Measurements from ENCODE around the gene TRIM77.
"Not testable (repeated sequence)": the region's sequence is repeated elsewhere in the genome, so short reads cannot be mapped to it uniquely, and the experiment has no call there.

TRIM77 gene

GRCh38 chr11:89709999-89710398 lies at the start of gene TRIM77:
Gene TRIM77, plus strand, starts transcription at chr11:89710299. Its CDS starts 0 bp downstream, at chr11:89710299.
- not testable (repeated sequence) for DNase-seq

- DNase-seq, result no peak
These were observed 43.1 kb upstream of the TRIM77 start for GRCh38 chr11:89667001-89667400.

- DNase-seq, result not testable (repeated sequence)
These were observed 41.9 kb upstream of the TRIM77 start for GRCh38 chr11:89668158-89668557.

- not testable (repeated sequence) for DNase-seq
These were observed 40.5 kb upstream of the TRIM77 start for GRCh38 chr11:89669586-89669985.

- not testable (repeated sequence) for DNase-seq
These were observed 40.0 kb upstream of the TRIM77 start for GRCh38 chr11:89669993-89670669.

- not testable (repeated sequence) for DNase-seq
These were observed 37.6 kb upstream of the TRIM77 start for GRCh38 chr11:89672547-89672946.

- DNase-seq, result not testable (repeated sequence)
These were observed 36.7 kb upstream of the TRIM77 start for GRCh38 chr11:89673380-89673779.

GRCh38 chr11:89675383-89675782 lies 34.7 kb upstream of the TRIM77 start:
- DNase-seq, result not testable (repeated sequence)

GRCh38 chr11:89675948-89676347 lies 34.2 kb upstream of the TRIM77 start:
- DNase-seq, result not testable (repeated sequence)

- not testable (repeated sequence) for DNase-seq
These were observed 3.0 kb upstream of the TRIM77 start for GRCh38 chr11:89707080-89707479.

GRCh38 chr11:89724866-89725498 lies 14.9 kb downstream of the TRIM77 start:
- DNase-seq, result not testable (repeated sequence)

- DNase-seq, result not testable (repeated sequence)
These were observed 20.1 kb downstream of the TRIM77 start for GRCh38 chr11:89730215-89730614.

- DNase-seq, result no peak
These were observed 26.5 kb downstream of the TRIM77 start for GRCh38 chr11:89736566-89736965.

- no peak for DNase-seq
These were observed 27.0 kb downstream of the TRIM77 start for GRCh38 chr11:89737116-89737515.

GRCh38 chr11:89741406-89741805 lies 31.3 kb downstream of the TRIM77 start:
- DNase-seq, result not testable (repeated sequence)

- not testable (repeated sequence) for DNase-seq
These were observed 34.1 kb downstream of the TRIM77 start for GRCh38 chr11:89744158-89744557.

GRCh38 chr11:89750822-89751221 lies 40.7 kb downstream of the TRIM77 start:
- not testable (repeated sequence) for DNase-seq
